SK-N-SH (cell line): ENCODE data around the gene TULP1.

Source experiments
- EP300 ChIP-seq, 2 experiments: IDR thresholded peaks; 2 replicates each; pipeline versions ENCODE4 v1.4.0 to v1.6.1; 2012; ENCODE audit warnings: borderline replicate concordance in 1 of 2, low read depth in 1 of 2, low read length in 1 of 2
- GABPA ChIP-seq: IDR thresholded peaks from 2 replicates; pipeline ENCODE4 v1.4.0; 2012; ENCODE audit warnings: low read depth, mild to moderate bottlenecking
- RFX5 ChIP-seq: IDR thresholded peaks from 2 replicates; pipeline ENCODE4 v1.6.1; 2012; ENCODE audit warnings: mild to moderate bottlenecking, improper control_type of control experiment, low read length
- TF ChIP-seq, protein P1 (sequence below): fragments of 200-600 bp; sonication (generic); IDR thresholded peaks from 2 replicates; pipeline ENCODE4 v1.6.1; 2017; ENCODE audit warnings: antibody characterized with exemption, mild to moderate bottlenecking, moderate library complexity

DNA sequence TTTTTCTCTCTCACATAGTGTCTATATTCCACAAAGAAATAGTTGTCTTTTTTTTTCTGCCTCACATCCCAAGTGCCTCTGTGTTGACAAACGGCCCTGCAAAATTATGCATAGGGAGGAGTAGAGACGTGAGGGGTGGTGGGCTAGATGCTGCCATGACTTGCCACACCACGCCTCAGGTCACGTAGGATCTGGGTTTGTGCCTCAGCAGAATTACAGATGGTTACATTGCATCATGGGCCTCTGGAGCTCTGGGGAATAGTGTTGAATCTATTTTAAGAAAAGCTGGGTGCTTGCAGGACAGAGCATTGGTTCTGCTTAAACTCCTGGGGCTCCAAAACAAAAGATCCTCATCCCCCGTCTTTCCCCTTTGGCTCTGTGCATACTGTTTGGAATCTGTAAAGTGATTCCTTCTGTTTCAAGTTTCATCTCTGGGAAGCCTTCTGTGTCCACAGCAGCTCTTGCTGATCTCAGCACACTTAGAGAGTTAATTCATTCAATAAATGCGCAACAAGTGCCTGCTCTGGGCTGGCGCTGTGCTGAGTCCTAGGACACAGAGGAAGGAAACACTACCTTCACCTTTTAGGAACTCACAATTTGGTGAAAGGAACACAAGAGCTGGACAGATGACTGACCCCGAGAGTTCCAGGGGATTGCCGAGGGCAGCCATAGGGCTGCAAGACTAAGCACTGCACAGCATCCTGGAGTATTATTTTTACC is 58.1 kb downstream of the TULP1 start:
- TF ChIP-seq GABPA (no peak), RFX5 (no peak), EP300 (IDR thresholded peaks at IDR 0.05; ENCODE audit: borderline replicate concordance in 1 of 2, low read depth in 1 of 2, low read length in 1 of 2) (no peak)
- TF ChIP-seq, protein P1, sequence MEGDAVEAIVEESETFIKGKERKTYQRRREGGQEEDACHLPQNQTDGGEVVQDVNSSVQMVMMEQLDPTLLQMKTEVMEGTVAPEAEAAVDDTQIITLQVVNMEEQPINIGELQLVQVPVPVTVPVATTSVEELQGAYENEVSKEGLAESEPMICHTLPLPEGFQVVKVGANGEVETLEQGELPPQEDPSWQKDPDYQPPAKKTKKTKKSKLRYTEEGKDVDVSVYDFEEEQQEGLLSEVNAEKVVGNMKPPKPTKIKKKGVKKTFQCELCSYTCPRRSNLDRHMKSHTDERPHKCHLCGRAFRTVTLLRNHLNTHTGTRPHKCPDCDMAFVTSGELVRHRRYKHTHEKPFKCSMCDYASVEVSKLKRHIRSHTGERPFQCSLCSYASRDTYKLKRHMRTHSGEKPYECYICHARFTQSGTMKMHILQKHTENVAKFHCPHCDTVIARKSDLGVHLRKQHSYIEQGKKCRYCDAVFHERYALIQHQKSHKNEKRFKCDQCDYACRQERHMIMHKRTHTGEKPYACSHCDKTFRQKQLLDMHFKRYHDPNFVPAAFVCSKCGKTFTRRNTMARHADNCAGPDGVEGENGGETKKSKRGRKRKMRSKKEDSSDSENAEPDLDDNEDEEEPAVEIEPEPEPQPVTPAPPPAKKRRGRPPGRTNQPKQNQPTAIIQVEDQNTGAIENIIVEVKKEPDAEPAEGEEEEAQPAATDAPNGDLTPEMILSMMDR = no peak
